ENCODE results near the gene CHCHD10. TPM values are rescaled to one million over a fixed set of nuclear protein-coding genes. Genes with fewer than 3 reads are reported as not detected.

The CHCHD10 gene
- total RNA-seq, 1 donor from 2014 or later: 62.2 TPM

GRCh38 chr22:23716811-23717801 is 50.7 kb downstream of the CHCHD10 start:
- no peaks in the 10 kb centered on the region for H3K27me3 Mint-ChIP-seq (ENCODE audit: low read depth)
- H3K4me3 Mint-ChIP-seq (ENCODE audit: unreplicated experiment): peak overlapping the region; percentile 73
- DNase-seq (ENCODE audit: low spot score): no peak
- H3K4me1 Mint-ChIP-seq (ENCODE audit: low read depth): peaks cover 7% of the 10 kb centered on the region
- peaks cover 9% of the 10 kb centered on the region for H3K36me3 Mint-ChIP-seq (ENCODE audit: low read depth)
- H3K9me3 Mint-ChIP-seq (ENCODE audit: low read depth): no peaks in the 10 kb centered on the region
- peak; percentile 14 for TF ChIP-seq CTCF (IDR thresholded peaks at IDR 0.05)
- peak overlapping the region; percentile 74 for H3K27ac Mint-ChIP-seq (ENCODE audit: unreplicated experiment)

Other genes with a start within 250 kb of the CHCHD10 start
- gene IGLL1, start 187.7 kb downstream of the CHCHD10 start, total RNA-seq: not detected in 3 replicates
- gene DRICH1, start 135.7 kb downstream of the CHCHD10 start, total RNA-seq: not detected in 3 replicates
- gene RGL4, start 77.0 kb downstream of the CHCHD10 start, total RNA-seq: not detected in 3 replicates
- 11.9 to 12.8 TPM (median 12.1 TPM) in 3 replicates for gene ZNF70, start 16.9 kb downstream of the CHCHD10 start, total RNA-seq
- gene VPREB3, start 13.5 kb downstream of the CHCHD10 start, total RNA-seq: not detected in 3 replicates
- not detected in 3 replicates for gene C22orf15, start 5.0 kb downstream of the CHCHD10 start, total RNA-seq
- 68.4 to 172 TPM (median 169 TPM) in 3 replicates for gene MMP11, start 4.9 kb upstream of the CHCHD10 start, total RNA-seq
- gene SMARCB1, start 19.0 kb upstream of the CHCHD10 start, total RNA-seq: 102 to 133 TPM (median 114 TPM) in 3 replicates
- 1.3 to 4.6 TPM (median 2.0 TPM) in 3 replicates for gene DERL3, start 71.0 kb upstream of the CHCHD10 start, total RNA-seq
- 14.5 to 14.9 TPM (median 14.8 TPM) in 3 replicates for gene SLC2A11, start 89.9 kb upstream of the CHCHD10 start, total RNA-seq
- gene MIF, start 126.4 kb upstream of the CHCHD10 start, total RNA-seq: 466 to 518 TPM (median 502 TPM) in 3 replicates
- 1.8 to 2.9 TPM in 2 of 3 replicates, not detected in the other for gene GSTT2B, start 193.2 kb upstream of the CHCHD10 start, total RNA-seq
- not detected in 3 replicates for gene DDTL, start 198.9 kb upstream of the CHCHD10 start, total RNA-seq
- gene DDT, start 206.5 kb upstream of the CHCHD10 start, total RNA-seq: 93.1 to 102 TPM (median 101 TPM) in 3 replicates
- not detected in 3 replicates for gene GSTT2, start 212.2 kb upstream of the CHCHD10 start, total RNA-seq
- not detected in 3 replicates for gene GSTT4, start 237.5 kb upstream of the CHCHD10 start, total RNA-seq
- 38.5 to 43.7 TPM (median 43.0 TPM) in 3 replicates for gene CABIN1, start 243.3 kb upstream of the CHCHD10 start, total RNA-seq

Data from chondrocyte (in vitro differentiated cells).